HepG2 (cell line): Measurements from ENCODE around the gene GABBR2. TPM values are rescaled to one million over a fixed set of nuclear protein-coding genes. Genes with fewer than 3 reads are reported as not detected.

Source experiments
- ATAC-seq: fragments of 200-7000 bp; cut with Tn5 transposase; 3 replicates; pipeline ENCODE4 v1.9.1; 2020; ENCODE audit warnings: mild to moderate bottlenecking, moderate library complexity
- BruUV-seq: library from RNA; stranded (reverse); fragments of 400-500 nt; replicated peaks from 2 replicates; lab custom pipeline; 2021; lab: Mats Ljungman, UMichigan
- CTCF ChIA-PET: fragments of 300-600 bp; formaldehyde crosslinking; extraction: SDS; loops from one replicate; lab custom pipeline; 2021; ENCODE audit warnings: low total read pairs, inconsistent platforms, low intra/inter-chr PET ratio; lab: Yijun Ruan, JAX
- POLR2A ChIA-PET: fragments of 350-600 bp; sonication (Branson Sonifier 250); formaldehyde crosslinking; loops from one replicate; lab custom pipeline; 2020; ENCODE audit warnings: antibody characterized with exemption, inconsistent platforms; lab: Yijun Ruan, JAX
- DNase-seq: peaks from one replicate; pipeline ENCODE4 v3.0.0-alpha.2; 2015; ENCODE audit warnings: low spot score
- FAIRE-seq: peaks from 3 replicates; lab custom pipeline; 2011; peaks lifted over from hg19 to GRCh38; lab: Jason Lieb, UNC
- H2AFZ ChIP-seq: one replicate; pipeline ENCODE4 v1.6.1; 2011; ENCODE audit warnings: low read length, inconsistent platforms
- H3K27ac ChIP-seq: fragments of 300-600 bp; 3 replicates; pipeline ENCODE4 v1.8.0; 2011; ENCODE audit warnings: mixed run types, mild to moderate bottlenecking, mixed read lengths, low read length, inconsistent platforms; ENCODE audit not compliant: insufficient read depth; ENCODE audit errors: extremely low read length
- H3K27me3 ChIP-seq, 2 experiments: fragments of 200-600 bp in 1 of 2; 2 replicates in 1 of 2; 3 replicates in 1 of 2; pipeline versions ENCODE4 v1.6.0 to v1.8.0; 2011; ENCODE audit warnings: low read length in 2 of 2, mild to moderate bottlenecking in 2 of 2, moderate library complexity in 2 of 2, inconsistent platforms in 1 of 2; ENCODE audit not compliant: insufficient read depth in 2 of 2, control insufficient read depth in 1 of 2
- H3K36me3 ChIP-seq, 2 experiments: fragments of 200-600 bp in 1 of 2; replicated peaks in 1 of 2; 2 replicates in 1 of 2; 3 replicates in 1 of 2; pipeline versions ENCODE4 v1.5.1 to v1.8.0; 2011; ENCODE audit warnings: low read length in 2 of 2, inconsistent platforms in 1 of 2; ENCODE audit not compliant: insufficient read depth in 2 of 2, control insufficient read depth in 1 of 2
- H3K4me1 ChIP-seq: 2 replicates; pipeline ENCODE4 v1.5.1; 2012; ENCODE audit warnings: low read length, inconsistent platforms; ENCODE audit not compliant: insufficient read depth
- H3K4me2 ChIP-seq: 2 replicates; pipeline ENCODE4 v1.6.0; 2011; ENCODE audit warnings: low read depth, low read length, inconsistent platforms
- H3K4me3 ChIP-seq, 3 experiments: fragments of 200-600 bp in 1 of 3; sonication (generic), shearing (Covaris generic) in 1 of 3; replicated peaks in 1 of 3; 2 replicates each; pipeline ENCODE4 v1.5.1; 2011 to 2016; ENCODE audit warnings: low read length in 3 of 3, inconsistent platforms in 2 of 3, low read depth in 2 of 3, mild to moderate bottlenecking in 2 of 3, control low read depth in 1 of 3, mixed read lengths in 1 of 3; ENCODE audit not compliant: insufficient read depth in 1 of 3
- H3K79me2 ChIP-seq: one replicate; pipeline ENCODE4 v1.6.1; 2011; ENCODE audit warnings: low read length, inconsistent platforms; ENCODE audit not compliant: insufficient read depth
- H3K9ac ChIP-seq: 2 replicates; pipeline ENCODE4 v1.6.0; 2011; ENCODE audit warnings: mild to moderate bottlenecking, low read depth, low read length, inconsistent platforms; ENCODE audit not compliant: insufficient read depth
- H3K9me3 ChIP-seq: 2 replicates; pipeline ENCODE4 v1.5.1; 2012; ENCODE audit warnings: mild to moderate bottlenecking, low read length
- H4K20me1 ChIP-seq: 2 replicates; pipeline ENCODE4 v1.6.0; 2011; ENCODE audit warnings: inconsistent platforms, mild to moderate bottlenecking, low read length, moderate library complexity; ENCODE audit not compliant: insufficient read depth
- FOXO1 ChIP-seq: sonication (generic); formaldehyde crosslinking; IDR thresholded peaks from 2 replicates; pipeline ENCODE4 v1.4.0; 2020; ENCODE audit warnings: missing genetic modification reagents
- HNRNPLL ChIP-seq: fragments of 200-400 bp; formaldehyde crosslinking; IDR thresholded peaks from 2 replicates; pipeline ENCODE4 v1.6.1; 2017; ENCODE audit warnings: mild to moderate bottlenecking, low read depth, low read length; ENCODE audit not compliant: poor library complexity, severe bottlenecking
- HOXD1 ChIP-seq: sonication (generic); formaldehyde crosslinking; IDR thresholded peaks from 2 replicates; pipeline ENCODE4 v1.5.0; 2020; ENCODE audit warnings: missing genetic modification reagents
- KLF16 ChIP-seq, 2 experiments: sonication (generic) in 1 of 2; formaldehyde crosslinking in 1 of 2; IDR thresholded peaks; 2 replicates each; pipeline versions ENCODE4 v1.6.1 to v1.8.0; 2016 to 2023; ENCODE audit warnings: missing genetic modification reagents in 2 of 2, missing compliant biosample characterization in 1 of 2
- NBN ChIP-seq: fragments of 450-650 bp; conservative IDR thresholded peaks from 2 replicates; pipeline ENCODE4 v1.6.1; 2017
- RAD21 ChIP-seq: fragments of 450-650 bp; formaldehyde crosslinking; IDR thresholded peaks from 2 replicates; pipeline ENCODE4 v1.5.0; 2020; ENCODE audit warnings: mild to moderate bottlenecking
- SNRNP70 ChIP-seq: fragments of 200-400 bp; formaldehyde crosslinking; IDR thresholded peaks from 2 replicates; pipeline ENCODE4 v1.6.1; 2017; ENCODE audit warnings: mild to moderate bottlenecking, low read depth, low read length, moderate library complexity
- THAP7 ChIP-seq: sonication (generic); formaldehyde crosslinking; IDR thresholded peaks from 2 replicates; pipeline ENCODE4 v1.8.1; 2023; ENCODE audit warnings: mild to moderate bottlenecking, missing genetic modification reagents
- TSC22D2 ChIP-seq: sonication (generic); formaldehyde crosslinking; IDR thresholded peaks from 2 replicates; pipeline ENCODE4 v1.5.1; 2020; ENCODE audit warnings: missing genetic modification reagents, mild to moderate bottlenecking, borderline replicate concordance
- ZEB1 ChIP-seq: IDR thresholded peaks from 2 replicates; pipeline ENCODE4 v1.6.1; 2012; ENCODE audit warnings: mild to moderate bottlenecking, low read depth, inconsistent platforms; ENCODE audit not compliant: insufficient replicate concordance
- ZNF235 ChIP-seq: sonication (generic); formaldehyde crosslinking; IDR thresholded peaks from 2 replicates; pipeline ENCODE4 v1.8.1; 2023; ENCODE audit warnings: mild to moderate bottlenecking, missing genetic modification reagents, borderline replicate concordance
- ZNF367 ChIP-seq: sonication (generic); formaldehyde crosslinking; IDR thresholded peaks from 2 replicates; pipeline ENCODE4 v1.4.0; 2020; ENCODE audit warnings: missing genetic modification reagents, borderline replicate concordance
- ZNF512 ChIP-seq: sonication (generic); formaldehyde crosslinking; IDR thresholded peaks from 2 replicates; pipeline ENCODE4 v1.4.0; 2020; ENCODE audit warnings: mild to moderate bottlenecking, missing genetic modification reagents
- ZNF589 ChIP-seq: sonication (generic); formaldehyde crosslinking; conservative IDR thresholded peaks from 2 replicates; pipeline ENCODE4 v1.8.0; 2022; ENCODE audit warnings: mild to moderate bottlenecking, moderate library complexity, missing genetic modification reagents
- ZNF670 ChIP-seq: sonication (generic); formaldehyde crosslinking; IDR thresholded peaks from 2 replicates; pipeline ENCODE4 v1.8.0; 2022; ENCODE audit warnings: mild to moderate bottlenecking, missing genetic modification reagents, borderline replicate concordance
- ZSCAN21 ChIP-seq: sonication (generic); formaldehyde crosslinking; IDR thresholded peaks from 2 replicates; pipeline ENCODE4 v1.8.0; 2022; ENCODE audit warnings: mild to moderate bottlenecking, missing genetic modification reagents, moderate library complexity, borderline replicate concordance
- WGBS: methylation state at CpG from one replicate; pipeline ENCODE4 v1.1.6; 2017; ENCODE audit warnings: low lambda C conversion rate; 5-methylcytosine and 5-hydroxymethylcytosine counted together
- in situ Hi-C: cut with HindIII; loops from 2 replicates; pipeline ENCODE4 v1.10.0; 2017; ENCODE audit warnings: low pct_unique_long_range_greater_than_20kb; ENCODE audit not compliant: extremely low pct_ligation_motif_present
- intact Hi-C: fragments of 100-400 bp; cut with micrococcal nuclease; formaldehyde crosslinking; loops from one replicate; pipeline ENCODE4 v1.10.0; 2022; ENCODE audit not compliant: unreplicated experiment
- polyA plus RNA-seq, 8 experiments: library from polyadenylated mRNA; depleted of rRNA in 3 of 8; stranded (reverse) in 7 of 8; unstranded in 1 of 8; fragments of >200 nt; fragmentation: Illumina TruSeq in 4 of 8; extraction: Trizol in 4 of 8; gene quantifications; 2 replicates each; pipeline versions ENCODE4 v1.2.1 to v1.2.3, GENCODE V29; 2011 to 2016; ENCODE audit warnings: low read depth in 4 of 8, missing spikeins in 1 of 8, mixed read lengths in 1 of 8; ENCODE audit not compliant: insufficient read depth in 1 of 8
- total RNA-seq, 5 experiments: library from RNA; depleted of rRNA; stranded (reverse); fragments of >200 nt; fragmentation: Illumina TruSeq; extraction: Trizol; gene quantifications; 2 replicates each; pipeline ENCODE4 v1.2.3, GENCODE V29; 2016; ENCODE audit warnings: low read depth in 1 of 5
- TF ChIP-seq, protein P1 (sequence below): sonication (generic); formaldehyde crosslinking; IDR thresholded peaks from 2 replicates; pipeline ENCODE4 v1.8.0; 2022; ENCODE audit warnings: mild to moderate bottlenecking, missing genetic modification reagents, borderline replicate concordance

GABBR2 gene
- total and polyA plus RNA-seq, 2 of the 13 experiments (the other 11 are each of a cell fraction or from before 2014, with no cell fraction given), result 0.02 TPM; not detected in 1

- BruUV-seq, result no TSS peak
- intact Hi-C loops (no loop called here), in situ Hi-C loops (no loop called here)
- FAIRE-seq (no peak), ATAC-seq (peak; percentile 32; the same call in 2 of the 3 replicates), DNase-seq (no peak)
- Histone ChIP-seq H2AFZ (no peak overlapping the region), H3K36me3 (no peaks in the 10 kb centered on the region), H3K27me3 (peaks cover 0 to 6% of the 10 kb centered on the region in 2 experiments; a peak in 1 of 5 replicates), H3K4me2 (no peak overlapping the region), H4K20me1 (no peaks in the 10 kb centered on the region), H3K4me1 (no peaks in the 10 kb centered on the region), H3K9ac (no peak overlapping the region), H3K27ac (no peak overlapping the region), H3K9me3 (no peaks in the 10 kb centered on the region), H3K4me3 (no peak overlapping the region), H3K79me2 (no peaks in the 10 kb centered on the region)
- 32% methylated on average over 6 of the region's 6 CpGs for WGBS
- POLR2A ChIA-PET, result no interaction called here
- CTCF ChIA-PET, result no interaction called here
- TF ChIP-seq ZNF512 (CRISPR knock-in tag) (no peak), ZNF589 (CRISPR knock-in tag) (no peak), ZNF367 (no peak), ZNF670 (CRISPR knock-in tag) (no peak), FOXO1 (CRISPR knock-in tag) (no peak), SNRNP70 (no peak), ZNF235 (CRISPR knock-in tag) (no peak), NBN (no peak), HOXD1 (CRISPR knock-in tag) (no peak), THAP7 (CRISPR knock-in tag) (no peak), ZSCAN21 (CRISPR knock-in tag) (no peak), RAD21 (CRISPR knock-in tag) (no peak), ZEB1 (no peak), TSC22D2 (CRISPR knock-in tag) (no peak), KLF16 (CRISPR knock-in tag; IDR thresholded peaks at IDR 0.05) (no peak), HNRNPLL (no peak)
- TF ChIP-seq, protein P1, sequence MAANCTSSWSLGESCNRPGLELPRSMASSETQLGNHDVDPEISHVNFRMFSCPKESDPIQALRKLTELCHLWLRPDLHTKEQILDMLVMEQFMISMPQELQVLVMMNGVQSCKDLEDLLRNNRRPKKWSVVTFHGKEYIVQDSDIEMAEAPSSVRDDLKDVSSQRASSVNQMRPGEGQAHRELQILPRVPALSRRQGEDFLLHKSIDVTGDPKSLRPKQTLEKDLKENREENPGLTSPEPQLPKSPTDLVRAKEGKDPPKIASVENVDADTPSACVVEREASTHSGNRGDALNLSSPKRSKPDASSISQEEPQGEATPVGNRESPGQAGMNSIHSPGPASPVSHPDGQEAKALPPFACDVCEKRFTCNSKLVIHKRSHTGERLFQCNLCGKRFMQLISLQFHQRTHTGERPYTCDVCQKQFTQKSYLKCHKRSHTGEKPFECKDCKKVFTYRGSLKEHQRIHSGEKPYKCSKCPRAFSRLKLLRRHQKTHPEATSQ, result no peak
Measured at GRCh38 chr9:98502311-98502975, 206.3 kb downstream of the GABBR2 start.
